ENCODE results near the gene SDSL. TPM values are rescaled to one million over a fixed set of nuclear protein-coding genes. Genes with fewer than 3 reads are reported as not detected.

SDSL gene
- total and polyA plus RNA-seq, 2 experiments from 2014 or later: not detected

GRCh38 chr12:113440336-113440735 lies 18.2 kb downstream of the SDSL start:
- no peak for ATAC-seq

More at GRCh38 chr12:113440336-113440735, 18.2 kb downstream of the SDSL start:
- Mint-ChIP-seq H3K27me3 (ENCODE audit: insufficient read depth, low read depth, poor library complexity) (no peaks in the 10 kb centered on the region), H3K27ac (no peak overlapping the region), H3K4me3 (no peak overlapping the region), H3K9me3 (no peaks in the 10 kb centered on the region), H3K4me1 (0 out of 3 replicates have a peak, but pooled peaks cover 3% of the 10 kb centered on the region), H3K36me3 (ENCODE audit: low read depth) (no peaks in the 10 kb centered on the region)
- H2AFZ ChIP-seq: no peak overlapping the region
- no peaks in the 10 kb centered on the region for H3F3A ChIP-seq (replicated peaks; ENCODE audit: low read depth)
- H3K4me2 ChIP-seq: no peak overlapping the region
- no peaks in the 10 kb centered on the region for H4K20me1 ChIP-seq (replicated peaks; ENCODE audit: insufficient read depth)
- H3K27ac ChIP-seq (ENCODE audit: low read depth): no peak overlapping the region
- no peak overlapping the region for H3K4me3 ChIP-seq
- no peak for TF ChIP-seq EZH2 (IDR thresholded peaks at IDR 0.05; ENCODE audit: low read depth, unreplicated experiment)
- TF ChIP-seq JUNB (IDR thresholded peaks at IDR 0.05; ENCODE audit: unreplicated experiment): no peak
- TF ChIP-seq NANOG (IDR thresholded peaks at IDR 0.05; ENCODE audit: borderline replicate concordance): no peak
- TF ChIP-seq POLR2AphosphoS5 (IDR thresholded peaks at IDR 0.05; ENCODE audit: low read depth): no peak
- no peak for TF ChIP-seq REST (IDR thresholded peaks at IDR 0.05; ENCODE audit: unreplicated experiment)
- TF ChIP-seq EZH2phosphoT487 (IDR thresholded peaks at IDR 0.05; ENCODE audit: unreplicated experiment): no peak
- no peak for TF ChIP-seq ETS1 (IDR thresholded peaks at IDR 0.05)
- TF ChIP-seq ZNF114 (CRISPR knock-in tag; IDR thresholded peaks at IDR 0.05): no peak
- TF ChIP-seq CREB1 (CRISPR knock-in tag; IDR thresholded peaks at IDR 0.05; ENCODE audit: low read depth): no peak
- no peak for TF ChIP-seq ZNF462 (CRISPR knock-in tag; IDR thresholded peaks at IDR 0.05)
- no peak for TF ChIP-seq ZNF331 (CRISPR knock-in tag; IDR thresholded peaks at IDR 0.05; ENCODE audit: low read depth)
- TF ChIP-seq STAT1 (IDR thresholded peaks at IDR 0.05; ENCODE audit: unreplicated experiment): no peak
- TF ChIP-seq CTCF (conservative IDR thresholded peaks at IDR 0.05; ENCODE audit: low read depth in 2 of 2): no peak
- DNase-seq (ENCODE audit: low spot score): no peak
- H3K4me1 ChIP-seq (ENCODE audit: insufficient read depth): no peaks in the 10 kb centered on the region
- no peaks in the 10 kb centered on the region for H3K36me3 ChIP-seq (ENCODE audit: insufficient read depth)
- no peaks in the 10 kb centered on the region for H3K79me2 ChIP-seq (replicated peaks; ENCODE audit: insufficient read depth)
- no peaks in the 10 kb centered on the region for H3K9me2 ChIP-seq (ENCODE audit: insufficient read depth)
- no peaks in the 10 kb centered on the region for H3K27me3 ChIP-seq (ENCODE audit: insufficient read depth)

All from GM23338 (cell line).